Astrocyte (in vitro differentiated cells and primary cell): ENCODE measurements around the gene CPNE4. TPM values are rescaled to one million over a fixed set of nuclear protein-coding genes. Genes with fewer than 3 reads are reported as not detected.

ENCODE experiments used
- DNase-seq: peaks from one replicate; pipeline ENCODE4 v3.0.0-alpha.2; 2010; ENCODE audit warnings: low read depth
- FAIRE-seq: peaks from 2 replicates; lab custom pipeline; 2011; peaks lifted over from hg19 to GRCh38; lab: Jason Lieb, UNC
- H2AFZ ChIP-seq: 2 replicates; pipeline ENCODE4 v1.6.0; 2012; ENCODE audit warnings: low read depth, low read length, inconsistent platforms
- H3K27ac ChIP-seq: 2 replicates; pipeline ENCODE4 v1.5.1; 2011; ENCODE audit warnings: low read depth, low read length, inconsistent platforms
- H3K27me3 ChIP-seq: 2 replicates; pipeline ENCODE4 v1.6.0; 2011; ENCODE audit warnings: low read length, inconsistent platforms; ENCODE audit not compliant: insufficient read depth
- H3K36me3 ChIP-seq: 2 replicates; pipeline ENCODE4 v1.5.1; 2011; ENCODE audit warnings: low read length, inconsistent platforms; ENCODE audit not compliant: insufficient read depth
- H3K4me1 ChIP-seq: 2 replicates; pipeline ENCODE4 v1.5.1; 2011; ENCODE audit warnings: low read length, inconsistent platforms; ENCODE audit not compliant: insufficient read depth
- H3K4me2 ChIP-seq: 2 replicates; pipeline ENCODE4 v1.6.0; 2012; ENCODE audit warnings: low read length, inconsistent platforms
- H3K4me3 ChIP-seq: 2 replicates; pipeline ENCODE4 v1.5.1; 2011; ENCODE audit warnings: low read depth, mild to moderate bottlenecking, low read length, inconsistent platforms; ENCODE audit not compliant: insufficient read depth
- H3K79me2 ChIP-seq: 2 replicates; pipeline ENCODE4 v1.6.0; 2012; ENCODE audit warnings: mild to moderate bottlenecking, low read length, inconsistent platforms; ENCODE audit not compliant: insufficient read depth
- H3K9ac ChIP-seq: 2 replicates; pipeline ENCODE4 v1.6.0; 2012; ENCODE audit warnings: mild to moderate bottlenecking, low read length, inconsistent platforms
- H3K9me3 ChIP-seq: 2 replicates; pipeline ENCODE4 v1.5.1; 2012; ENCODE audit warnings: low read depth, mild to moderate bottlenecking, low read length, inconsistent platforms; ENCODE audit not compliant: insufficient read depth
- H4K20me1 ChIP-seq: 2 replicates; pipeline ENCODE4 v1.6.0; 2012; ENCODE audit warnings: low read length, inconsistent platforms; ENCODE audit not compliant: insufficient read depth
- H3K27ac Mint-ChIP-seq: one replicate; pipeline ENCODE4 v1.8.0; 2021; ENCODE audit warnings: mild to moderate bottlenecking, mixed read lengths; ENCODE audit not compliant: unreplicated experiment
- H3K27me3 Mint-ChIP-seq: one replicate; pipeline ENCODE4 v1.8.0; 2021; ENCODE audit warnings: low read depth, mixed read lengths; ENCODE audit not compliant: unreplicated experiment
- H3K36me3 Mint-ChIP-seq: one replicate; pipeline ENCODE4 v1.8.0; 2021; ENCODE audit warnings: low read depth, mixed read lengths; ENCODE audit not compliant: unreplicated experiment
- H3K4me1 Mint-ChIP-seq: one replicate; pipeline ENCODE4 v1.8.0; 2021; ENCODE audit warnings: low read depth, mixed read lengths; ENCODE audit not compliant: unreplicated experiment
- H3K4me3 Mint-ChIP-seq: one replicate; pipeline ENCODE4 v1.8.0; 2021; ENCODE audit warnings: mild to moderate bottlenecking, moderate library complexity, mixed read lengths; ENCODE audit not compliant: unreplicated experiment
- H3K9me3 Mint-ChIP-seq: one replicate; pipeline ENCODE4 v1.8.0; 2021; ENCODE audit warnings: mild to moderate bottlenecking, mixed read lengths; ENCODE audit not compliant: unreplicated experiment
- EZH2 ChIP-seq: IDR thresholded peaks from 2 replicates; pipeline ENCODE4 v1.6.1; 2012; ENCODE audit warnings: mild to moderate bottlenecking, low read length, inconsistent platforms; ENCODE audit not compliant: insufficient read depth
- total RNA-seq: library from RNA; stranded (reverse); gene quantifications from 2 replicates; pipeline ENCODE4 v1.2.1, GENCODE V29; 2021
- TF ChIP-seq, protein P1 (sequence below): IDR thresholded peaks from 2 replicates; pipeline ENCODE4 v1.5.1; 2011; ENCODE audit warnings: low read depth, mild to moderate bottlenecking, inconsistent platforms, low read length, moderate library complexity; ENCODE audit not compliant: insufficient read depth

CPNE4 gene
- total RNA-seq, 1 donor from 2014 or later: 0.68 TPM

DNA sequence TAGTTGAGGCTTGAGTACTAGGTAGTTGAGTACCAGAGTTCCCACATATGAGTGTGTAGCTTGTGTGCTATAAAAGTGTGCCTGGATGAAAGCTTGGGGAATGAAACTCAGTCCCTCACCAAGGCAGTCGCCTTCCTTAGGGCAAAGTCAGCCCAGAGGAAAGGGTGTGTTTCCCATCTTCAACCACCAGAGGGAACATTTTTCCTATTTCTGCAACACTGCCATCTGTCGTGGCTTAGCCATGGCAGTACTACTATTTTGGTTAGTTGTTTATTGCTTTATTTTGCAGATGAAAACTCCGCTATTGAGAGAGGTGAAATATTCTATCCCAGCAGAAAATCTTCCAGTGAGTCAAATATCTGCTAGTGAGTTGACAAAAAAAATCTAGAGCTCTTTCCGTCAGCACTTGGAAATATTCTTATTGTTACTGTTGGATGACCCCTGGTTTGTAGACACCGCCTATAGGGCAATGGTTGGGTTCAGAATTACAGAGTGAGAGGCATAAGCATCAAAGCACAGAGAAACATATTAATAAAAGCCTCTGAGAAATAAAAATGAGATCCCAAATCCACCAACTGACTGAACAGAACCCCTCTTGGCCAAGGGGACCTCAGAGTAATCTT, 239.9 kb downstream of the CPNE4 start:
- Mint-ChIP-seq H3K27ac (no peak overlapping the region), H3K27me3 (no peaks in the 10 kb centered on the region), H3K9me3 (no peaks in the 10 kb centered on the region), H3K36me3 (no peaks in the 10 kb centered on the region), H3K4me3 (no peak overlapping the region), H3K4me1 (peaks cover 21% of the 10 kb centered on the region)
- Histone ChIP-seq H3K9ac (no peak overlapping the region), H3K4me1 (no peaks in the 10 kb centered on the region), H3K9me3 (no peaks in the 10 kb centered on the region), H3K4me3 (no peak overlapping the region), H2AFZ (no peak overlapping the region), H3K27ac (no peak overlapping the region), H3K27me3 (no peaks in the 10 kb centered on the region), H3K36me3 (no peaks in the 10 kb centered on the region), H4K20me1 (no peaks in the 10 kb centered on the region), H3K79me2 (no peaks in the 10 kb centered on the region), H3K4me2 (no peak overlapping the region)
- peak; percentile 34 for DNase-seq
- TF ChIP-seq, protein P1, sequence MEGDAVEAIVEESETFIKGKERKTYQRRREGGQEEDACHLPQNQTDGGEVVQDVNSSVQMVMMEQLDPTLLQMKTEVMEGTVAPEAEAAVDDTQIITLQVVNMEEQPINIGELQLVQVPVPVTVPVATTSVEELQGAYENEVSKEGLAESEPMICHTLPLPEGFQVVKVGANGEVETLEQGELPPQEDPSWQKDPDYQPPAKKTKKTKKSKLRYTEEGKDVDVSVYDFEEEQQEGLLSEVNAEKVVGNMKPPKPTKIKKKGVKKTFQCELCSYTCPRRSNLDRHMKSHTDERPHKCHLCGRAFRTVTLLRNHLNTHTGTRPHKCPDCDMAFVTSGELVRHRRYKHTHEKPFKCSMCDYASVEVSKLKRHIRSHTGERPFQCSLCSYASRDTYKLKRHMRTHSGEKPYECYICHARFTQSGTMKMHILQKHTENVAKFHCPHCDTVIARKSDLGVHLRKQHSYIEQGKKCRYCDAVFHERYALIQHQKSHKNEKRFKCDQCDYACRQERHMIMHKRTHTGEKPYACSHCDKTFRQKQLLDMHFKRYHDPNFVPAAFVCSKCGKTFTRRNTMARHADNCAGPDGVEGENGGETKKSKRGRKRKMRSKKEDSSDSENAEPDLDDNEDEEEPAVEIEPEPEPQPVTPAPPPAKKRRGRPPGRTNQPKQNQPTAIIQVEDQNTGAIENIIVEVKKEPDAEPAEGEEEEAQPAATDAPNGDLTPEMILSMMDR: peak; percentile 93
- TF ChIP-seq EZH2: no peak
- peak; percentile 43 for FAIRE-seq

GRCh38 chr3:131793870-131794269, 240.9 kb downstream of the CPNE4 start:
- H3K27ac Mint-ChIP-seq: no peak overlapping the region
- FAIRE-seq (no peak), DNase-seq (no peak)
- no peaks in the 10 kb centered on the region for H3K9me3 ChIP-seq
- H3K4me3 ChIP-seq: no peak overlapping the region
- no peak overlapping the region for H3K27ac ChIP-seq
- H2AFZ ChIP-seq: no peak overlapping the region
- H3K4me3 Mint-ChIP-seq: no peak overlapping the region
- H3K9me3 Mint-ChIP-seq: no peaks in the 10 kb centered on the region
- no peak overlapping the region for H3K4me2 ChIP-seq
- H3K4me1 Mint-ChIP-seq: peaks cover 21% of the 10 kb centered on the region
- H3K36me3 Mint-ChIP-seq: no peaks in the 10 kb centered on the region
- peaks cover 4% of the 10 kb centered on the region for H3K27me3 ChIP-seq
- H3K4me1 ChIP-seq: no peaks in the 10 kb centered on the region
- no peaks in the 10 kb centered on the region for H3K36me3 ChIP-seq
- no peak overlapping the region for H3K9ac ChIP-seq
- TF ChIP-seq EZH2: no peak
- TF ChIP-seq, protein P1: no peak
- no peaks in the 10 kb centered on the region for H3K79me2 ChIP-seq
- H3K27me3 Mint-ChIP-seq: no peaks in the 10 kb centered on the region
- no peaks in the 10 kb centered on the region for H4K20me1 ChIP-seq

DNA sequence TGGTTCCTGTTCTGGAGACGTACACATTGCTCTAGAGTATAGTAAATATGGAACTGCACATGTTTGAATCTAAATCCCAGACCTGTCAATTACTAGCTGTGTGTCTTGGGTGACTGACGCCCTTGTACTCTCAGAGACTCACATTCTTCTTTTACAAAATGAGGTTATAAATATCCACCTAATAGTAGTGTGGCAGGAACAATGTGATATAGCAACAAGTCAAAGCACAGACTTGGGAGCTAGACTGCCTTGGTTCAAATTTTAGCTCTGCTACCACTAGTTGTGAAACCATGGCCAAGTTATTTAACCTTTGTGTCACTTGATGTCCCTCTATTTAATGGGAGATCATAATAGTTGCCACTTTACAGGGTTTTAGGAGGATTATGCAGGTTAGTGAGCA, 245.6 kb downstream of the CPNE4 start:
- no peak overlapping the region for H3K27ac Mint-ChIP-seq
- no peak for FAIRE-seq
- TF ChIP-seq, protein P1: no peak
- TF ChIP-seq EZH2: no peak

More for the DNA sequence above, 245.6 kb downstream of the CPNE4 start:
- no peak for DNase-seq
- Histone ChIP-seq H3K9me3 (no peaks in the 10 kb centered on the region), H2AFZ (no peak overlapping the region), H3K9ac (no peak overlapping the region), H3K27ac (no peak overlapping the region), H4K20me1 (no peaks in the 10 kb centered on the region), H3K4me3 (no peak overlapping the region), H3K79me2 (no peaks in the 10 kb centered on the region), H3K27me3 (peaks cover 4% of the 10 kb centered on the region), H3K36me3 (no peaks in the 10 kb centered on the region), H3K4me2 (no peak overlapping the region), H3K4me1 (no peaks in the 10 kb centered on the region)
- peaks cover 5% of the 10 kb centered on the region for H3K9me3 Mint-ChIP-seq
- no peak overlapping the region for H3K4me3 Mint-ChIP-seq
- H3K4me1 Mint-ChIP-seq: no peaks in the 10 kb centered on the region
- no peaks in the 10 kb centered on the region for H3K27me3 Mint-ChIP-seq
- no peaks in the 10 kb centered on the region for H3K36me3 Mint-ChIP-seq
